ENCODE measurements around the gene ATP2B2.

- TF ChIP-seq CTCF (IDR thresholded peaks at IDR 0.05) (no peak), POLR2A (IDR thresholded peaks at IDR 0.05) (no peak), EP300 (IDR thresholded peaks at IDR 0.05; ENCODE audit: low read depth) (no peak)
Measured at GRCh38 chr3:10341901-10342398, 163.4 kb downstream of the ATP2B2 start.

Data from transverse colon (tissue), 3 donors.